Epithelial cell of esophagus (primary cell): ENCODE data around the gene LRRC71.

Experiments
- DNase-seq: peaks from one replicate; pipeline ENCODE4 v3.0.0; 2010; ENCODE audit warnings: low read depth
- H3K4me3 ChIP-seq: 2 replicates; pipeline ENCODE4 v1.5.1; 2011; ENCODE audit warnings: mild to moderate bottlenecking, low read length, control low read depth
- CTCF ChIP-seq: IDR thresholded peaks from 2 replicates; pipeline ENCODE4 v1.5.1; 2011; ENCODE audit warnings: low read depth, mild to moderate bottlenecking, low read length, control low read depth, inconsistent platforms; ENCODE audit not compliant: insufficient read depth; ENCODE audit errors: missing control alignments

LRRC71 gene

GRCh38 chr1:156900896-156901589 lies 19.4 kb upstream of the LRRC71 start:
- H3K4me3 ChIP-seq, result no peak overlapping the region
- DNase-seq, result no peak
- no peak for TF ChIP-seq CTCF

DNA sequence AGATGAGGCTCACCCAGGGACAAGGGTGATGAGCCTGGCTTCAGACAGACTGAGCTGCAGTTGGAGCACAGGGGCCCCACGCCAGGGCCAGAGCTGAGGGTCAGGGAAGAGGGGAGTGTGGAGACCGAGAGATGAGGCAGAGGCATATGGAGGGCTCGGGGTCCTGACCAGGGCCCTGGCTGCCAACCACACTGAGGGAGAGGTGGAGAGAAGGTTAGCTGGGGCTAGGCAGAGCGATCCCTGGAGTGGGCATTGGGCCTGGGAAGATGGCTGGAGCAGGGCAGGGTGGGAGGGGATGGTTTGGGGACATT lies 18.9 kb upstream of the LRRC71 start:
- no peak overlapping the region for H3K4me3 ChIP-seq
- no peak for DNase-seq
- TF ChIP-seq CTCF, result no peak

GRCh38 chr1:156901966-156902915 lies 18.2 kb upstream of the LRRC71 start:
- TF ChIP-seq CTCF, result no peak
- no peak overlapping the region for H3K4me3 ChIP-seq
- DNase-seq, result no peak

DNA sequence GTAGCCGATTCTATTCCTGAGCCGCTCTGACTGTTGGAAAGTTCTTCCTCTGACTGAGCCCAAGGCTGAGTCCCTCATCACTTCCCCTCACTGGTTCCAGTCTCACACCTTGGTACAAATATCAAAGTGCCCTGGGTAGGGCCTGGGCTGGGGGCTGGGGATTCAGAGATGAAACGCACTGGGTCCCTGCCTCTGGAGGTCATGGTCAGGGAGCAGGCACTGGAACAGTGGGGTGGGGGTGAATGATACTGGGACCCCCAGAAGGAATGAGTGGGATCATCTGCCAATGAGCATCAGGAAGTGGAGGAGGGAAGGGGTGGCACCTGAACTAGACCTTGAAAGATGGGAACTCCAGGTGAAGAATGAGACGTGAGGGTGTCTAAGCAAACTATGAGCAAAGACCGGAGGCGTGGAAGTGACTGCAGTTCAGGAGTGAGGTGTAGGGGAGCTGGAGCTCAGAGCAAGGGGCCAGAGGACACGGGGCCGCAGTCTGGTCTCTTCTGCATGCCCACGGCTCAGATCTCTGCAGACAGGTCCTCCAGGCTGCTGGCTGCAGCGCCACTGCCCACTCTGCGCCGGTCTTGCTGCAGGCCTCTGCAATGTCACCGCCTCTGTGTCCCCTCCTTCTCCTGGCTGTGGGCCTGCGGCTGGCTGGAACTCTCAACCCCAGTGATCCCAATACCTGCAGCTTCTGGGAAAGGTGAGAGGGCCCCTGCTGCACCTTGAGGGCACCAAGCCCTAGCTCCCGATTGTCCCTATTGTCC lies 16.9 kb upstream of the LRRC71 start:
- DNase-seq, result no peak
- no peak for TF ChIP-seq CTCF
- no peak overlapping the region for H3K4me3 ChIP-seq

GRCh38 chr1:156904187-156904959 lies 16.1 kb upstream of the LRRC71 start:
- no peak for DNase-seq
- H3K4me3 ChIP-seq, result no peak overlapping the region
- TF ChIP-seq CTCF, result no peak

DNA sequence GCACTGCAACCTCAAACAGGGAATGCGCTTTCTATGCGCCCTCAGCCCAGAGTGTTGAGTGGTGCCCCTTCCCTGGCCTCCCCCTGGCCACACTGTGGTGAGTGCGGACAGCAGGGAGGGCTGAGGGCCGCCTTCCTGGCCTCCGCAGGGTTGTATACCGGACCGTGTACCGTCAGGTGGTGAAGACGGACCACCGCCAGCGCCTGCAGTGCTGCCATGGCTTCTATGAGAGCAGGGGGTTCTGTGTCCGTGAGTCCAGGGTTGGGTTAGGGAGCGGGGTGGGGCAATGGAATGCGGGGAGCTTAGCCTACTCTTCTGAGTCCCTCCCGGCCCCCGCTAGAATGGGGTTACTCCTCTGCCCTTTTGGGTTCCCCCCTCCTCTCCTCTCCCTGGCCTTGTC lies 15.3 kb upstream of the LRRC71 start:
- DNase-seq, result no peak
- no peak overlapping the region for H3K4me3 ChIP-seq
- no peak for TF ChIP-seq CTCF
